Measurements from ENCODE around the gene PRKCZ. TPM values are rescaled to one million over a fixed set of nuclear protein-coding genes. Genes with fewer than 3 reads are reported as not detected.
A peak's percentile ranks its signal among the peaks of the same experiment; 100 is the strongest.

The PRKCZ gene
- total and polyA plus RNA-seq, 9 of the 15 experiments (the other 6 are each of a cell fraction or from before 2014, with no cell fraction given), result 0.07 to 3.1 (median 1.3) TPM

- no peak overlapping the region for H3K4me2 ChIP-seq (ENCODE audit: insufficient read depth, low read length)
- peaks cover 53 to 93% of the 10 kb centered on the region in 2 experiments for H3K27me3 ChIP-seq (ENCODE audit: control insufficient read depth in 2 of 2, insufficient read depth in 2 of 2, low read length in 2 of 2)
- H3K9ac ChIP-seq (ENCODE audit: insufficient read depth in 1 of 2, low read depth in 2 of 2, low read length in 2 of 2), result no peak overlapping the region
- no peak overlapping the region for H3K27ac ChIP-seq (ENCODE audit: extremely low read depth, low read depth, low read length)
- WGBS (ENCODE audit: insufficient coverage, low coverage, missing lambda C conversion rate), result 5% methylated on average over 22 of the region's 22 CpGs
- ChIA-PET CTCF (ENCODE audit: low intra/inter-chr PET ratio) (no interaction called here), POLR2A (interaction anchor here (0.6 to 0.8 kb wide), 3 partner anchors 15 to 124 kb away, joined by 3 read pairs; no protein-coding TSS in a partner anchor)
- in situ Hi-C loops (cut with MboI), result no loop called here
- BruUV-seq (replicated peaks), result no TSS peak
- H3K4me1 ChIP-seq (replicated peaks in 1 of 2; ENCODE audit: control insufficient read depth in 2 of 2, insufficient read depth in 2 of 2, low read length in 2 of 2), result peaks cover 0 to 46% of the 10 kb centered on the region in 2 experiments; a peak in 2 of 5 replicates
- H2AFZ ChIP-seq (ENCODE audit: low read depth, low read length), result no peak overlapping the region
- 0 out of 2 replicates have a peak, but pooled peaks have one; percentile 11 for TF ChIP-seq IRF2 (CRISPR knock-in tag; IDR thresholded peaks at IDR 0.05)
- TF ChIP-seq, protein P1, sequence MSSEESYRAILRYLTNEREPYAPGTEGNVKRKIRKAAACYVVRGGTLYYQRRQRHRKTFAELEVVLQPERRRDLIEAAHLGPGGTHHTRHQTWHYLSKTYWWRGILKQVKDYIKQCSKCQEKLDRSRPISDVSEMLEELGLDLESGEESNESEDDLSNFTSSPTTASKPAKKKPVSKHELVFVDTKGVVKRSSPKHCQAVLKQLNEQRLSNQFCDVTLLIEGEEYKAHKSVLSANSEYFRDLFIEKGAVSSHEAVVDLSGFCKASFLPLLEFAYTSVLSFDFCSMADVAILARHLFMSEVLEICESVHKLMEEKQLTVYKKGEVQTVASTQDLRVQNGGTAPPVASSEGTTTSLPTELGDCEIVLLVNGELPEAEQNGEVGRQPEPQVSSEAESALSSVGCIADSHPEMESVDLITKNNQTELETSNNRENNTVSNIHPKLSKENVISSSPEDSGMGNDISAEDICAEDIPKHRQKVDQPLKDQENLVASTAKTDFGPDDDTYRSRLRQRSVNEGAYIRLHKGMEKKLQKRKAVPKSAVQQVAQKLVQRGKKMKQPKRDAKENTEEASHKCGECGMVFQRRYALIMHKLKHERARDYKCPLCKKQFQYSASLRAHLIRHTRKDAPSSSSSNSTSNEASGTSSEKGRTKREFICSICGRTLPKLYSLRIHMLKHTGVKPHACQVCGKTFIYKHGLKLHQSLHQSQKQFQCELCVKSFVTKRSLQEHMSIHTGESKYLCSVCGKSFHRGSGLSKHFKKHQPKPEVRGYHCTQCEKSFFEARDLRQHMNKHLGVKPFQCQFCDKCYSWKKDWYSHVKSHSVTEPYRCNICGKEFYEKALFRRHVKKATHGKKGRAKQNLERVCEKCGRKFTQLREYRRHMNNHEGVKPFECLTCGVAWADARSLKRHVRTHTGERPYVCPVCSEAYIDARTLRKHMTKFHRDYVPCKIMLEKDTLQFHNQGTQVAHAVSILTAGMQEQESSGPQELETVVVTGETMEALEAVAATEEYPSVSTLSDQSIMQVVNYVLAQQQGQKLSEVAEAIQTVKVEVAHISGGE (CRISPR knock-in tag; IDR thresholded peaks at IDR 0.05), result no peak
- no peaks in the 10 kb centered on the region for H3K36me3 ChIP-seq (ENCODE audit: control insufficient read depth, insufficient read depth, low read length)
- no peaks in the 10 kb centered on the region for H3K9me3 ChIP-seq (replicated peaks; ENCODE audit: control insufficient read depth, insufficient read depth, low read depth, low read length)
- no peaks in the 10 kb centered on the region for H3K79me2 ChIP-seq (ENCODE audit: control insufficient read depth, insufficient read depth, low read length)
- intact Hi-C loops (cut with micrococcal nuclease), result loop anchor here (2.0 kb wide), 1 partner anchor 84 kb away; no protein-coding TSS in a partner anchor
- no peak overlapping the region for H3K4me3 ChIP-seq
- no peak for DNase-seq (ENCODE audit: extremely low read depth in 1 of 4, low spot score in 3 of 4)
- no peak for FAIRE-seq
- no peaks in the 10 kb centered on the region for H3K9me1 ChIP-seq (ENCODE audit: control insufficient read depth, insufficient read depth, low read length)
- ATAC-seq, result no peak
- H4K20me1 ChIP-seq (replicated peaks; ENCODE audit: control insufficient read depth, insufficient read depth, low read length), result peaks cover 7% of the 10 kb centered on the region; the same call in 1 of the 2 replicates
Measured at GRCh38 chr1:2090216-2090890, 40.1 kb downstream of the PRKCZ start.
